CD4-positive, alpha-beta T cell treated with Interleukin-6 for 4 hours (primary cell): ENCODE measurements around the gene GAN.
A peak's percentile ranks its signal among the peaks of the same experiment; 100 is the strongest.
"Not testable (repeated sequence)": the region's sequence is repeated elsewhere in the genome, so short reads cannot be mapped to it uniquely, and the experiment has no call there.

Experiments used
- DNase-seq: peaks from one replicate; pipeline ENCODE4 v3.0.0-alpha.2; 2020; ENCODE audit warnings: mixed read lengths

The GAN gene

DNA sequence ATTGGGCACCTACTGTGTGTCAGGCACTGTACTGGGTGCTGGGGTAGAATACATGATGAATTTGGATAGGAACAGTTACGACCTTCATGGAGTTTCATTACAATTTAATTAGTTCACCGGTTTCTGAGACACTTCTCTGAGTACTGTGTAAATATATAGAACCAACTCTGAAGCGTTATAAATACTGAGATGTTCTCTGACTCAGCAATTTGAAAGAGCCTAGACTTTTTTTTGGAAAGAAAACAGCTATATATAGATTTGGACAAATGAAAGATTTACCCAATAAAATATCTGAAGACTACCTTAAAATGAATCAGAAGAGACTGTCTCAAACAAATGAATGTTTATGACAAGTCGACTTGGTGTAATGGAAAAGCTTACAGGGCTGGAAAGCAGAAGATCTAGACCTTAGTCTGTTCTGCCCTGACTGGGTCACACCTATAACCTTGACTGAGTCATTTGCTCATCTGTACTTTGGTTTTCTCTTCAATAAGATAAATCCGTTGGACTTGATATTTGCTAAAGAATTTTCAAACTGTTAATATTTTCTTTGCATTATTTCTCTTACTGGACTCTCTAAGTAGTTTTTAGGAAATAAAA is 4.6 kb upstream of the GAN start:
- DNase-seq: no peak

DNA sequence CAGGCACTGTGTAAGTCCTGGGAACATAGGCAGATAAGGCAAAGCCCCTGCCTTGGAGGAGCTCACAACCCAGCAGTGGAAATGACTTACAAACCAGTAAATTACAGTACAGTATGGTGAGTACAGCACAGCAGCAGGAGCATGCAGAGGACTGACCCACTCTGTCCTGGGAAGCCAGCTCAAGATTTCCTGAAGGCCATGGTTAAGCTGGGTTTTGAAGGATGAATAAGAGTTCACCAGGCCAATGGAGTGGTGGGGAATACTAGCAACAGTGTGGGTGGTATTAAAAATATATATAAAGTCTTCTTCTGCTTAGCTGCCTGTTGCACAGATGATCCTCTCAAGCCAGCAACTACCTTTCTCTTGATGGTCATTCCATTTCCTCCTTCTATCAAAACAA is 3.0 kb upstream of the GAN start:
- DNase-seq: no peak

DNA sequence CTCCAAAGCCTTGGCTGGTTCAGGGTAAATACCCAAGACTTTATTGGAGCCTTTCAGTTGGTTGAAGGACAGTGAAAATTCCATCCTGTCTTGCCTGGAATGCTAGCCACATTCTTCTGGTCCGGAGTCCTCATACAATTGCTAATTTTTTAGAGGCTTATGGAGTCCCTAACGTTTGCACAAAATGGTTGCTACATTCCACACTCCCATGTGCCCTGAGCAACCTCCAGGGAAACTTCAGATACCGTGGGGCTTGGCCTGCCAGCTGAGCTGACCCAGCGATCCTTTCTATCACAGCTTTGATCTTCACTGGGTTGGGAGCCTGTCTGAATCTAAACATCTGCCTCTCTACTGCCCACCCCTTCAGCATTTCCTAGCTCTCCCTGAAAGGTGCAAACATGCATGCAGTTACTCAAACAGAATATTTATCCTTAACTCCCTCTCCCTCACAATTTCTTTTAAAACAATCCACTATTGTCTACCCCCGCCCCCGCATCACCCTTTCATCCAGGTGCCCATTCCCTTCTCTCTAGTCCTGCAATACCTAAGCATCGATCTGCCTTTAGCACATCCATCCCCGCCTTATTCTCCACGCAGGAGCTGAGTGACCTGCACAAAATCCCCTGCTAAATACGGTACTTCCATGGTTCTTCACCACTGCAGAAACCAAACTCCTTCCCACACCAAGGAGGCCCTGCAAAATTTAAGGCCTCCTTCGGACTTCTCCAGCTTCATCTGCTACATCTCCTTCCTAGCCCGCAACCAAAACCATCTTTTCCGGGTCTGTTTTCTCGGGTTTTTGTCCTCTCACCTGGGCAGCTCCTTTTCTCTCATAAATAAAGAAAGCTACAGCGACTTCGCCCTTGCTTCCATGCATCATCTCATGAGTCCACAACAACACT is 810 bp upstream of the GAN start:
- no peak for DNase-seq

DNA sequence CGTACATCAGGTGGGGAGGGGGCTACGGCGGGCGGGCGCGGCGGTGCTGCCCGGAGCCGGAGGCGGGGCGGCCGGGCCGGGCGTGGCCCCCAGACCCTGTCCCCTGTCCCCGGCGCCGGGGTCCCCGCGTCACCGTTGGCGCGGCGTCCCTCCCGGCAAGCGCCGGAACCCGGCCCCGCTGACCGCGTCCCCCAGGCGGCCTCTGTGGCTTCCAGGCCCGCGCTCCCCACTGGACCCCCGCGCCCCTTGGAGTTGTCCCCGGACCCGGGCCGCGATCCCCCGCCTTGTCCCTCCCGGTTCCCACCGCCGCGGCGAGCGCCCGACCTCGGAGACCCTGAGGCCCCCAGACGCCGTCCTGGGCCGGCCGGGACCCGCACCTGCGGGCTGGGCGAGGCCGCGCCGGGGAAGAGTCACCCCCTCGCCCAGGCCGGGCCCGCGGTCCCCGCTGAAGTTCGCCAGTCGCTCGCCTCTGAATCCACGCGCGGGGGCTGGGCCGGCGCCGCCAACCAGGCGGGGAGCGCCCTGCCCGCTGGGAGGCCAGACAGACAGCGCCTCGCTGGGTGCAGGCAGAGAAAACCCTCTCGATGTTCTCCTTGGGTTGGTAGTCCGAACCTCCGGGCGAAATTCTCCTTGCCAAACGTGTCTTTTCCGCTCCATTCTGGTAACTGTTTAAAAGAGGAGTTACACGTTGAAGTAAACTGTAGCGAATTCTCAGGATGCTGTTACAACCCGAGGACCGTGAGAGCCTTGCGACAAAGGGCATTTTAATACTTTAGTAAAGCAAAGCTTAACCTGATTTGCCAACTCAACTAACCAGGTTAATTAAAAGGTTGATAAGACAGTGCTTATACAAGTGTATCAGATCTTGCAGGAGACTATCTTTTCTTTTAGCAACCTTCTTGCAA is 761 bp downstream of the GAN start:
- DNase-seq: peak; percentile 49

DNA sequence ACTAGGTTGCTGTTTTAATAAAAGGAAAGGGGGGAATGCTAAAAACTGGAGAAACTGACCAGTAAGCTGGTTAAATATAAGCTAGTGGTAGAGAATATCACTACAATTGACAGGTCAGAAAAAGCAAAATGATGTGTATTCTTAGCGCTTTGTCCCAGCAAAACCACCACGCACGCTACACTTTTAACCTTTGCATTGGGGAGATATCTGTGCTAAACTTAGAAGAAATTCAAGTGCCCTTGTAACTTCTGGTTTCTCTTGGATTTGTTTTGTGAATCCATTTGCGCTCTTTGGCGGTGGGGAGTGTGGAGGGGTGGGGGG is 1.4 kb downstream of the GAN start:
- DNase-seq: no peak

DNA sequence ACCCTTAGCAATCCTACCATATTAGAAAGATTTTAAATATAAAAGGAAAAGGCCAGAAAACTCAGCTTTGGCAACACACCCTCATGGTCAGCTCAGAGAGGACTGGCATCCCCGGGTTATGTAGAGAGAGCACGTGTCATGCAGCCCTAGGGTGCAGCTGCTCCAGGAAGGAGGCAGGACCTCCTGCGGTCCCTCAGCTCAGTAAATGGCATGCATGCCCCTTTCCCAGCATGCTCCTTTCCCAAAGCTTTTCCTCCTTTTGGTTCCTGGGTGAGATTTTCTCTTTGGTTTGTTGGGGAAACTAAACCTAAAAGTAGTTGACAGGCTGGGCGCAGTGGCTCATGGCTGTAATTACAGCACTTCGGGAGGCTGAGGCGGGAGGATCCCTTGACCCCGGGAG is 3.9 kb downstream of the GAN start:
- DNase-seq: no peak

DNA sequence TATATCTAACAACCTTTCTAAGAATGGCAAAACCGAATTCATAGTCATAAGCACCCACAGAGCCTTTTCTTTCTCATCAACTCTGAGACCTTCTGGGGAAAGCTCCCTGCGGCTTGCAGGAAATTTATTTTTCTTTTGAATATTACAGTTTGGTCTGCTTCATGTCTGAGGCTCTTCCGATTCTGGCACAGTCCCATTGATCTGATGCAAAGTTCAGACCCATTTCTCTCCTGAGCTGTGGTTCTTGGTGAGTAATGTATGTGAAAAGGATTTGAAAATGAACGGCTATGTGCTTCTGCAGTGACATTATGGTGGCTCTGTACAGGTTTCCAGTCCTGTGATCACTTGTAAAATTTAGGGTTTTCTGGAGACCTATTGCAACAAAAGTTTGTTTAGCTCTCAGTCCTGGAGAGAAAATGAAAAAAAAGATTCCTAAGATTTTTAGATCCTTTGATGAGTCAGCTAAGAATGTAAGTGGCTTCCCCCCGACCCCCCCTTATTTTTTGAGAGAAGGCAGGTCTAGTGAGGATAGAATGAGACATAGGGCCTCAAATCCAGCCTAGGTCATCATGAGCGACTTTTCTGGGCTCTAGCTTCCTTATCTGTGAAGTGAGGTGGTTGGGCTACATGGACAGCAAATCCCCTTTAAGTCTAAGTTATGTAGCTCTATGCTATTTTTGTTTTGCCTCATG is 4.6 kb downstream of the GAN start:
- DNase-seq: no peak

DNA sequence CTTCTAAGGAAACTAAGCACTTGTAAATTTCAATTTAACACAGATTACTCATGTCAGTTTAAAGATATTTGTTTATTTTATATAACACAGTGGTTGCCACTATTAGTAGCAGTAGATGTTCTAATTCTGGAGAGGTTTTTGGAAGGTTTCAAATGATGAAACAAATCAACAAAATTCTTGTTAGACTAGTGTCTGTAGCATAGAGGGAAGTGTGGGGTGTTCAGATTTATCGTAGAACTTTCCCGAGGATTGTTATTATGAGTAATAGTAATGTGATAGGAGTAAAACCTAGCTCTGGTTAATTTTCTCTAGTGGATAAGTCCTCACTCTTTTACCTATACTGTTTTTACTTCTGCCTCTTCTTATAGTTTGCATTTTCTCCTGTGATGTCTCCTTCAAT is 6.3 kb downstream of the GAN start:
- DNase-seq: no peak

DNA sequence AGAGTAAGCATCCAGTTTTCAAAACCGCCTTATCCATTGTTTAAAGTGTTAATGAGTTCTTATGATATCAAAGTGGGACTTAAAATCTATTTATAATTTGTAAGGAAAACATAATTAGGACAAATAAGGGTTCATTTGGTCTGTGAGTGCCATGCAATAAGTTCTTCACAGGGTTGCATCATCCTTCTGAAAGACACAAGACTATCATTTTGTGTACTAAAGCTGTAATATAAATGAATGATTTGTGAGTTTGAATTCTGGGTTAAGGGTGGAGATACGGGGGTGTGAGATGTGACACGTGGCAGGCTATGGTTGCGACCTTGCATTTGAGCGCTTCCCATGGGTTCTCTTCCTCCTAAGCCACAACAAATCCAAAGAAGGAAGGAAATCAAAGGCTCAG is 6.8 kb downstream of the GAN start:
- DNase-seq: no peak

DNA sequence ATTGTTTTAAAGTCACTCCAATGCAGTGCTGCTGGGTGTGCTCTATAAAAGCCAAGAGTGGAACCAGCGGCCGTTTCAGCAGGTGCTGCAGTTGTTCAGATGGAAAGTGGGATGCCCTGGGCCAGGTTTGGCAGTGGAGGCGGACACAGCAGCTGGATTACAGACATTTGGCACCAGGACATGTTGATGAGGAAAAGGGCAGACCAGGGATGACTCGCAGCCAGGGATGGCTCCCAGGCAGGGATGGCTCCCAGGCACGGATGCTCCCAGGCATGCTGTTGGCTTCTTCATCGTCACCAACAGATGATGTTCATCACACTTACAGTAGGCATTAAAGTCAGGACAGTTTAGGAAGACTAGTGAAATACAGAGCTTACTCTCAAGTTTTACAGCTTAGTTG is 10.0 kb downstream of the GAN start:
- no peak for DNase-seq

DNA sequence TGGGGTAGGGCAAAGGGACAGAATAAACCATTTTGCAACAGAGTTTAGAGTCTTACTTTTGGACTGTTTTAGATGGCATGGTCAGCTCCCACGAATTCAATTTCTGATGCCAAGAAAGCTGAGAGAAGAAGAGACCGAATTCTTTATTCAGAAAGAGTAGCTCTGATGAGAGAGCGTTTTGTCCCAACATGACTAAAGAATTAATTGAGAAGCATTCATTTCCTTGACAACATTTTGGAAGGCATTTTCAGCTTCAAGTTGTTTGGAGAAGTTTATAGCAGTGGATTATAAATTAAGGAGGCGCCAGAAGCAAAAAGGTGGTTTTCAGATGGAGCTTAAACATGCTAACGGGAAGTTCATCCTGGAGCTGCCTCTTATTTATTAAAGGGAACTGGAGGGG is 12.2 kb downstream of the GAN start:
- no peak for DNase-seq

DNA sequence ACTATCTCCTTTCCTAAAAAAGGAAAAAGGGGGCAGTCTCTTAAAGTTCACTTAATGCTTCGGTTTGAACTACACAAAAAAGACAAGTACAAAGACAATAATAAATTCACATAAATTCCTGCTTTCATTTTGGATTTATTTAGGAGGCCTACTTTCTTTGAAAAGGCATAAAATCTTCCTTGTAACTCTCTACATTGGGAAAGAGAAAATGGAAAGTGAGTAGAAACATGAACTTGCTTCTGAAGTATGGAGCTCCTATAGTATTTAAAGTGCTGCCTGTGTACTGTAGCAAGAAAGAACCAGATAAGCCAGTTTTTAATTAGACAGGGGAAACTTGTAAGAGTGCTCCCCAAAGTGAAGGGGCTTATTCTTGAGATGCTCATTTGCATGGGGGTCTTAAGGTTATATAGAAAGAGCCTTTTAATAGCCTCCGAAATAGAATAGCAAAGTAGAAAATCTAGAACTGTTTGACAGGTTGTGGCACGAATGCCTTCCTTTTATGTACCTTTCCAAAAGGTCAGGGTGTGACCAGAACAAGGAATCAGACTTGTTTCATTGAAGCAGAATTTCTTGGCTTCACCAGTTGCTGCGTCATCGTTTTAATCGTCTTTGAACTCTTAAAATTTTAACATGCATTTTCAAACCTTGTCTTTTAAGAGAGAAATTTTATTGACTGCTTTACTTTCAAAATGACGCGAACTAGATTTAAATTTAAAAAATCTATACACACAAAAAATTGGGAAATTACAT is 12.9 kb downstream of the GAN start:
- DNase-seq: no peak

DNA sequence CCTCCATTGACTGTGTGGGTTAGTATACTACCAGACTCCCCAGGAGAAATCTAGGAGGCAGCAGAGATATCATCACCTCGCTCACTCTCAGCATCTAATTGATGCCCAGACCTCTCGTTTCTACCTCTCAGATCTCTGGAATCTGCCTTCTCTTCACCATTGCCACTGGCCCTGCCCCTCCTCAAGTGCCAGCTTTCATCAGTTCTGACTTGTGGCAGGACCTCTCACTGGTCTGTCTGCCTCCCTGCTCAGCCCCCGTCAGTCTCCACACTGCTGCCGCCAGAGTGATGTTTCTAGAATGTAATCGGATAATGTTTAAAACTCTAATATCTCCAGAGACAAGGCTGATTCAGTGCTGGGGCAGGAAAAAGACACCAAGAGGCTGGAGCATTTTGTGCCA is 15.2 kb downstream of the GAN start:
- DNase-seq: no peak

DNA sequence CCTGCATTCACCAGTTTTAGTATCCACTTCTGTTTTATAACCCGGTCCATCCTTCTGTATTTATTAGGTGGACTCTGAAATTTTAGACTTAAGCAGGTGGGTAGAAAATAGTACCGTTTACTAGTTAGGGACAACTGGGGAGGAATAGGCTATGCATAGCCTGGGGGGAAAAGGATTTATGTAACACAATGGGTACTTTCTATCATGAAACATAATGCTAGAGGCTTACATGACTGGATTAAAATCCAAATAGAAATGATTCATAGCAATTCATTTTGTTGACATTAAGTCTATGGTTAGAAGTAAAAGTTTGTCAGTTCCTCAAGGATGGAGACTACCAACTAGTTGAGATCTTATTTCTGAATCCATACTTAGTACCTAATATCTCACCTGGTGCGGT is 18.6 kb downstream of the GAN start:
- DNase-seq: no peak

DNA sequence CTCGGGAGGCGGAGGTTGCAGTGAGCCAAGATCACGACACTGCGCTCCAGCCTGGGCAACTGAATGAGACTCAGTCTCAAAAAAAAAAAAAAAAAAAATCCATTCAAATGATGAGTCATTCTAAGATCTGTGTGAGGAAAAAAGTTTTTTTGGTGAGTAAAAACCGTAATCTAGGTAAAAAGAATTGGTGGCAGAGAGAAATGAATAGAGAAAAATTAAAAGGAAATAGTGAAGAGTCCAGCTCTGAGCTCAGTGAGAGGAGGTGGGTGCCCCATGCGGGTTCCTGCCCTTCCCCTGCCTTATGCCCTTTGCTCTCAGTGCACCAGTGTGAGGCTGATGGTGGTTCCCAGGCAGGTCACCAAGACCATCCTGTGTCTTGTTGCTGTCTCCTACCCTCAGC is 20.9 kb downstream of the GAN start:
- DNase-seq: no peak

DNA sequence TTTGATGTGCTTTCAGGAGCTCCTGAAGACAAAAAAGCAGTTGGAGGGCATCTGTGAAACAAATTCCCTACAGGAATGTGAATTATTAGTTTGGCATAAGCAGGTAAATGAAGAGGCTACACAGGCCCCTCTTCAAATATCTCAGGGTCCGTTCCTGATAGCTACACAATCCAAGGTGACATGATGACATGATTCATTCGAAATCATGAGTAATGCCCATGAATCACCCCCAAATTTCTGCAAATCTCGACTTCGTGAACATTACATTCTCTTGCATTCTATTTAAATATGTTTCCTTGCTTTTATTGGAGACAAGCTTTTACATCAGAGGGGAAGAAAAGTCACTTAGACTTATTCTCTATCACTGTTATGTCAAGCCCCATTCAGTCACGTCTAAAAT is 22.3 kb downstream of the GAN start:
- no peak for DNase-seq

DNA sequence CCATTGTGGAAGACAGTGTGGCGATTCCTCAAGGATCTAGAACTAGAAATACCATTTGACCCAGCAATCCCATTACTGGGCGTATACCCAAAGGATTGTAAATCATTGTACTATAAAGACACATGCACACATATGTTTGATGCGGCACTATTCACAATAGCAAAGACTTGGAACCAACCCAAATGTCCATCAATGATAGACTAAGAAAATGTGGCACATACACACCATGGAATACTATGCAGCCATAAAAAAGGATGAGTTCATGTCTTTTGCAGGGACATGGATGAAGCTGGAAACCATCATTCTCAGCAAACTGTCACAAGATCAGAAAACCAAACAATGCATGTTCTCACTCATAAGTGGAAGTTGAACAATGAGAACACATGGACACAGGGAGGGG is 30.4 kb downstream of the GAN start:
- not testable (repeated sequence) for DNase-seq

DNA sequence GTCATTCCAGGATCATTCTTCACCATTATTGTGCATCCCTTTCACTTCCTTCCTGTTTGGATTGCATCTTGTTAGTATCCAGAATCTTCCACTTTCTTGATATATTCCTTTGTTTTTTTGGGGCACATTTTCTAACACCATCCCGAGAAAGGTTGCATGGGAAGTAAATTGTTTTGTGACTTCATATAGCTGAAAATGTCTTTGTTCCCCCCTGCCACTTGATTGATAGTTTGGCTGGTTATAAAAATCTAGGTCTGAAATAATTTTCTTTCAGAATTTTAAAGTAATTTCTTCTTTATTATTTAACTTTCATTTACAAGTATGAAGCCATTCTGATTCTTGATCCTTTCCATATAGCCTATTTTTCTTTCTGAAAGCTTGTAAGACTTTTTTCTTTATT is 32.7 kb downstream of the GAN start:
- no peak for DNase-seq

DNA sequence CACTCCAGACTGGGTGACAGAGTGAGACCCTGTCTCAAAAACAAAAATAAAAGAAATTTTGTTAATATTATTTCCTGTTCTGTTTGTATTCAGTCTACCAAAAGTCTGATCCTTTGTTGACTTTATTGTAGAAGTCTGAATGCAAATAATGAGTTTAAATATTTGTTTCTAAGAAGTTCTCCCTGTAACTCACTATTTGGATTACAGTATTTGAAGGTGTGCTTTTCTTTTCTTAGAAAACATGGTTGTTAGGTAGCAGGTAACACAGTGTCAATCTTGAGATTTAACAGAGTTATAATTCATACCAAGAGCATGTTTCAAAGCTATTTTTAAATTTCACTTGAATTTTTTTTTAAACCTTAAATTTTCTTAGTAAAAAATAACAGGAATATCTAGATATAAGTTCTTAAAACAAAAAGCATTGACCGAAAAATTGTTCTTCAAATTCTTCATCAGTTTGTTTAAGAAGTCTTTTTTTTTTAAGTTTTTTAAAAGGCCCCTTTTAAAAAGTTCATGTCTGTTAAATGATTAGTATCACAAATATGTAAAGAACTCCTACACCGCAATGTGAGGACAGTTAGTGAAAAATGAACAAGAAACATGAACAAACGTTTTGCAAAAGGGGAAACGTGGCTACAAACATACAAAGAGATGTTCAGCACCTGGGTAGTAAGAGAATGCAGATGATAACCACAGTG is 35.0 kb downstream of the GAN start:
- no peak for DNase-seq

DNA sequence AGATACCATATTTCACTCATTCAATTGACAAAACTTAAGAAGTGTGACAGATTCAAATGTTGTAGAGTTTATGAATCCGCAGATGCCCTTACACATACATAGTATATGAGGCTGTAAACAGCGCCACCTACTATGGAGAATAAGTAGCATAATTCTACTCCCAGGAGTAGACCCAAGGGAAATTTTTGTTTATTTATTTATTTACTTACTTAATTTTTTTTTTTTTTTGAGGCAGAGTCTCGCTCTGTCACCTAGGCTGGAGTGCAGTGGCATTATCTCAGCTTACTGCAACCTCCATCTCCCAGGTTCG is 35.5 kb downstream of the GAN start:
- DNase-seq: no peak

DNA sequence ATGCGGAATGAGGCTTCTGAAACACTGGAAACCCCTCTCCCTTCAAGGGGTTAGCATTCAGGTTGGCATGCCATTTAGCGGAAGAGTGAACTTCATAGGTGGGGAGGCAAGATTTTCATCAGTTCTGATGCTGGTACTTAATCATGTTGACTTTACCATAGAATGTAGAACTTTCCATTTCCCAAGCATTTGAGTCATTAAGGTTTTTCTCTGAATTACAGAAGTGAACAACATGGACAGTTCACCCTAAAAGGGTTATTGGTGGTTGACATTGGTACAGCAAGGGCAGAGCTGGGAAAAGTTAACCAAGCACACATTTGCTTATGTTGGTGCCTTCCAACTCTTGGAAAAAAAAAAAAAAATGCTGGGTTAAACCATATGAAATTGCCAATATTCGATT is 39.1 kb downstream of the GAN start:
- no peak for DNase-seq

DNA sequence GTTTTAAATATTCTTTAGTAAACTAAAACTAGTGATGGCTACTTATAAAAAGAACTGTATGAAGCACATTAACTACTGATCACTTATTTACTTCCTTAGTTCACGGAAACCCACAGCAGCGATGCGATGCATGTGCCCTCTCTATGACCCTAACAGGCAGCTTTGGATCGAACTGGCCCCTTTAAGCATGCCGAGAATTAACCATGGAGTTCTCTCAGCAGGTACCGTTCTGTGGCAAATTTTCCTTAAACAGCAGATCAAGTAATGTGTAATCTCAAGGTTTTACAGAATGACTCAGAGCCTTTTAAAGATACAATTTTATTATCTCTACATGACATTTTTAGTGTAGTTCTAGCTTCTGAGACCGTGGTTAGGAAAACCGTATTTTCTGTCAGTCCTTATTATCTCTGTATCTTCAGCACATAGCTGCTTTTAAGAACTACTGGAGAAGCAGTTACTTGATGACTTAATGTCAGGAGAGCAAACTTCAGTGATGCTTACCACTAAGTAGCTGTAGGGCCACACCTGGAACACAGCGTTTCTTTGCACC is 43.0 kb downstream of the GAN start:
- DNase-seq: no peak
